Stimulated activated CD4-positive, alpha-beta T cell treated with anti-CD3 and anti-CD28 coated beads, Interleukin-12 subunit alpha, Interleukin-12 subunit beta, amount 100 ng/mL, for 4 hours (primary cell): ENCODE data around the gene EAF1.

ENCODE experiments used
- DNase-seq: peaks from one replicate; pipeline ENCODE4 v3.0.0-alpha.2; 2020

The EAF1 gene

DNA sequence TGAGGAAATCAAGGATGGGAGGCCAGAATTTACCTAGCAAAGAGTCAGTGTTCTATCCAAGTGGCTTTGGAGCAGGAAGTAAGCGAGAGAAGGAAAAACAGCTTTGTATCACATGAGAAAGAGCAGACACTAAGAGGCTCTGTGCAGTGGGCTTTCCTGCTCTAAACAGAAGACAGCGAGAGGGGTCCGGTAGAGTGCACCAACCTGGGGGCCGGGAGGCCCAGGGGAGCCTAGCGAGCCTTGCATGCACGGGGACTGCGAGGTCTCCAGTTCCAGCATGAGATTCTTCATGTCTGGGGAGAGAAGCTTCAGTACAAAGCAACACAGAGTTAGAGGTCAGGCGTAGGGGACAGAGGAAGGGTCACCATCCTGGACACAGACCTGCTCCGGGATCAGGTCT lies 60.6 kb downstream of the EAF1 start:
- DNase-seq = no peak

DNA sequence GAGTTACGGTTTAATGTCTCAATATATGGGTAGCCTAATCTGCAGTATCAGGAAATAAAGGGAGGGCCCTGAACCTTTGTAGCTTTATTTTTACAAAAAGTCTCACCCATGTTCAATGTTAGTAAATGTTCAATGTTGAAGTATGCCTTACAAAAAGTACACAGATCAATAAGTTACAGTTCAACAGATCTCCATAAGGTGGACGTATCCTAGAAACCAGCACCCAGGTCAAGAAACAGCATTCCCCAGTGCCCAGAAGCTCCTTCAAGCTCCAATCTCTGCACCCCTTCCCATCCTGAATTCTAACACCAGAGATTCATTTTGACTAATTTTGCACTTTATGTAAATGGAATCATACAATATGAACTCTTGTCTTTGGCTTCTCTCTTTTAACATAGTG lies 62.8 kb downstream of the EAF1 start:
- DNase-seq = no peak

DNA sequence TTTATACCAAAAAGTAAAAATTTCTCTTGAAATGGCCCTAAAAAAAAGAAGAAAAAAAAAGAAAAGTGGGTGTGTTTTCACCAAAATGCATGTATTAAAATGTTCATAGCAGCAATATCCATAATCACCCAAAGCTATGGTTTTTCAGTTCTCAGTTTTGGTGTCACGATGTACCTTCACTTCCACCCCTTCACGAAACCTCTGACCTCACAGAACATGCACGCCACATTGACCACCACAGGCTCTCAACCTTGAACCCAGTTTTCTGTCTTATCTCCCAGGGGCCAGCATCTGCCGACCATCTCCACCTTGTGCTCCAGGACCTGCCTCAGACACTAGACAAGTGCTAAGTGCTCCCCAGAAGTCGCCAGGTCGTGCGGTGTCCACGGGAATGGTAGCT lies 63.7 kb downstream of the EAF1 start:
- no peak for DNase-seq
